Liver (tissue), 5 donors: ENCODE data around the gene PCDH8. TPM values are rescaled to one million over a fixed set of nuclear protein-coding genes. Genes with fewer than 3 reads are reported as not detected.

ENCODE experiments used
- polyA plus RNA-seq, 2 donors: library from polyadenylated mRNA; stranded (reverse) in 1 of 2; unstranded in 1 of 2; fragments of 200-250 nt in 1 of 2; fragments of >200 nt in 1 of 2; fragmentation: Nextera tagmentation in 1 of 2; extraction: Ambion mirVana in 1 of 2; gene quantifications; one replicate each; pipeline versions ENCODE4 v1.2.1 to v1.2.3, GENCODE V29; 2013 to 2015
- small RNA-seq: library from RNA; depleted of rRNA; stranded (forward); fragments of <200 nt; gene quantifications from one replicate; pipeline ENCODE3, GENCODE V24; 2014
- total RNA-seq, 2 donors: library from RNA; depleted of rRNA; stranded (reverse); fragments of >200 nt; gene quantifications; one replicate each; pipeline ENCODE4 v1.2.3, GENCODE V29; 2014
- donor health status: healthy.
- donor health status: healthy.
- donor health status: healthy.

PCDH8 gene
- total and polyA plus RNA-seq, 4 donors = not detected

Small RNAs within 50 kb of the gene (small RNA-seq; reads per million reads assigned to genes)
- not detected for gene MIR759

Other genes starting within 250 kb of the PCDH8 start
- gene HNRNPA1L2, start 206.2 kb downstream of the PCDH8 start, total RNA-seq = 1 to 10 TPM; 1.0 to 1.4 TPM
- gene HNRNPA1L2, start 206.2 kb downstream of the PCDH8 start, polyA plus RNA-seq = 1 to 10 TPM in 1 of 2 donors, under 1 TPM in 1; 0.81 to 2.4 TPM
- gene SUGT1, start 195.8 kb downstream of the PCDH8 start, total RNA-seq = 10 to 100 TPM; 17.2 to 24.4 TPM
- gene SUGT1, start 195.8 kb downstream of the PCDH8 start, polyA plus RNA-seq = 10 to 100 TPM; 15.5 to 24.9 TPM
- gene CNMD, start 108.8 kb downstream of the PCDH8 start, total RNA-seq = not detected
- gene CNMD, start 108.8 kb downstream of the PCDH8 start, polyA plus RNA-seq = not detected
- gene OLFM4, start 180.2 kb upstream of the PCDH8 start, total RNA-seq = 1 to 10 TPM in 1 of 2 donors, under 1 TPM in 1; under 0.01 to 8.0 TPM
- under 1 TPM in 1 of 2 donors, not detected in 1; 0.66 TPM for gene OLFM4, start 180.2 kb upstream of the PCDH8 start, polyA plus RNA-seq